ENCODE measurements around the gene KLHL42. TPM values are rescaled to one million over a fixed set of nuclear protein-coding genes. Genes with fewer than 3 reads are reported as not detected.
"Not testable (repeated sequence)": the region's sequence is repeated elsewhere in the genome, so short reads cannot be mapped to it uniquely, and the experiment has no call there.

Gene KLHL42
- total RNA-seq, 2 donors from 2014 or later: 18.1 to 23.8 TPM

DNA sequence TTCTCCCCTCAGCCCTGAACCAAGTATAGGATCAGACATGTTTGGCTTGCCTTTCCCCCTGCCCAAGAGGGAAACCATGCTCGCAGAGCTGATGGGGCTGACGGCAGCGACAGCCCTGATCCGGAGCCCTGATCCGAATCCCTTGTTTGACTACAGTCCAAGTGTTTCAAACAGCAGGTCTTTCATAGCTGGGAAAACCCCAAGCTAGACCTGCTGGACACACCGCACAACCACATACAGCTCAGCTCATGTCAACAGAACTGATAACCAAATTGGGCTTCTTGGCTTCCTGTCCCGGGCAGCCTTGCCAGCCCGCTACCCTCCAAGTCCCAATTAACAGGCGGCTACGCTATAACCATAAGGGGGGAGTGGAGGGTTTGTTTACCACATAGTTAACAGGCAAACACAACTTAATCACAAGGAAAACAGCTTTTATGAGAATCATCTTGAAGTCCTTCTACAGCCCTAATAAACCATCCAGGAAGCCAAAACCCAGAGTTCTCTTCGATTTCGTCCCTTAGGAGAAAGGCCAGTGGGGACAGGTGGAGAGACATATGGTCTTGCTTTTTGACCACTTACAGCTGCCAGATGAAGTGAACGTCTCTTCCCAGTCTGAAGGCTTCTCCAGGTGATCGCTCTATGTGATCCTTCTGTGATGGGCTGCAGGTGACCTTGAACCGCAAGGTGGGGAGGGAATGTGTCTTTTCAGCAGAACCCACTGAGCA, 64.5 kb downstream of the KLHL42 start:
- DNase-seq (no peak), ATAC-seq (no peak)
- intact Hi-C loops (cut with DNase I, micrococcal nuclease): no loop called here

GRCh38 chr12:27845187-27845586, 65.2 kb downstream of the KLHL42 start:
- ATAC-seq (no peak), DNase-seq (no peak)
- intact Hi-C loops (cut with DNase I, micrococcal nuclease): no loop called here

DNA sequence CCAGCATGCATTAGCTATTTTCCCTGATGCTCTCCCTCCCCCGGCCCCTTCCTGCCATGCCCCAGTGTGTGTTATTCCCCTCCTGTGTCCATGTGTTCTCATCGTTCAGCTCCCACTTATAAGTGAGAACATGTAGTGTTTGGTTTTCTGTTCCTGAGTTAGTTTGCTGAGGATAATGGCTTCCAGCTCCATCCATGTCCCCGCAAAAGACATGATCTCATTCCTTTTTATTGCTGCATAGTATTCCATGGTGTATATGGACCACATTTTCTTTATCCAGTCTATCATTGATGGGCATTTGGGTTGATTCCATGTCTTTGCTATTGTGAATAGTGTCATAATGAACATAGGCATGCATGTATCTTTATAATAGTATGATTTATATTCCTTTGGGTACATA, 65.7 kb downstream of the KLHL42 start:
- intact Hi-C loops (cut with DNase I, micrococcal nuclease); ATAC-seq; DNase-seq: not testable (repeated sequence)

GRCh38 chr12:27847293-27847692, 67.3 kb downstream of the KLHL42 start:
- intact Hi-C loops (cut with DNase I, micrococcal nuclease); DNase-seq; ATAC-seq: not testable (repeated sequence)

DNA sequence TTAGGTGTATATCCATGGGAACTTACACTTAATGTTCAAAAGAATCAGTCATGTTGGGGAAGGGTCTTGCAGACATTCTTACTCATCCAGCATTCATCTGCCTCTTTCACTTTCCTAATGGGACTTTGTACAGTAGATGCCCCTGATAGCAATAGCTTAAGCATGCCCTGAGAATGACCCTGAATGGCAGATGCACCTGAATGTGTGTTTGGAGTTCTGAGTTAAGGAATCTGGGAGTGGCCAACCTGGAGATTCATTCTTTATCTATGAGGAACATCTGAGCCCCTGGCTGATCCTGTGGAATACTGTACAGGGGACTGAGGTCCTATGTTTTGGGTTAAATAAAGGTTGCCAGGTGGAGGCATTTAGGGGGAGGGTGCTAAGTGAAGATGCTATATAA, 71.3 kb downstream of the KLHL42 start:
- ATAC-seq (no peak), DNase-seq (no peak)
- intact Hi-C loops (cut with DNase I, micrococcal nuclease): no loop called here

DNA sequence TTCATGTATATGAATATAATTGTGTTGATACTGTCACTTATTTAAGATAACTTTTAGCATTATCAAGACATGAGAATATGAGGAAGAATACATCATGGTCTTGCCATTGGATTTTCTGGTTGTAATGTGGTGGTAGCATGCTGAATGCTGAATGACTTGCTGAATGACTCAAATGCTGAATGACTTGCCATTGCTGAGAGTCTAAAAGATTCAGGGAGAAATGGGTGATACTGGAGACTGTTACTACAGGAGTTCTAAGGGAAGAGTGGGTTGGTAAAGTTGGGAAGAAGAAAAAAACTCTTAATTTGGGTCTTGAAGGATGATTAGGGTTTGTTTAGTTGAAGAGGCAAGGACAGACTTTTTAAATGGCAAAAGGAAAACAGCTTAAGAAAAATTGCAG, 72.1 kb downstream of the KLHL42 start:
- ATAC-seq: no peak
- DNase-seq: no peak
- intact Hi-C loops (cut with DNase I, micrococcal nuclease): no loop called here

Other genes starting within 250 kb of the KLHL42 start
- 10 to 100 TPM; 53.9 to 59.1 TPM for gene REP15, start 83.8 kb upstream of the KLHL42 start, total RNA-seq
- gene MRPS35, start 69.4 kb upstream of the KLHL42 start, total RNA-seq: 10 to 100 TPM; 59.1 to 72.2 TPM
- not detected for gene MANSC4, start within 50 bp of the KLHL42 start, total RNA-seq
- gene PTHLH, start 192.5 kb downstream of the KLHL42 start, total RNA-seq: not detected